Endothelial cell of hepatic sinusoid (primary cell): Measurements from ENCODE around the gene FANK1.

Experiments
- in situ Hi-C: cut with HindIII; loops from 2 replicates; pipeline ENCODE4 v1.10.0; 2017; ENCODE audit warnings: low sequenced_read_pairs

The FANK1 gene

DNA sequence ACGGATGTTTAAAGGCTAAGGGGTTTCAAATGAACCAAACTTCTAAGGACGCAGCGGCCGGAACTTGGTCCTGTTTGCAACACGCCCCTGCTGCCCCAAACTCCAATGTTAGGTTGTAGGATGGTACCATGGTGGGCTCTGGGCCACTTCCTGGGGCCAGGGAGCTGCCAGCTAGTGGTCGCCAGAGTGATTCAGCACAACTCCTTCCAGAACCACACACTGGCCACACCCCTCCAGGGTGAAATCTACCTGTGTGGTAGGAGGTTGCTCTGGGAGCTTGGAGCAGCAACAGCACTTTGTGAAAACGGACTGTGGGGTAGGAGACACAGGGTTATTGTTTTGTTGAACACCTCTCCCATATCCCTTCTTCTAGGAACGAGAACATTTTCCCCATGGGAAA, 161.1 kb downstream of the FANK1 start:
- in situ Hi-C loops, result no loop called here

DNA sequence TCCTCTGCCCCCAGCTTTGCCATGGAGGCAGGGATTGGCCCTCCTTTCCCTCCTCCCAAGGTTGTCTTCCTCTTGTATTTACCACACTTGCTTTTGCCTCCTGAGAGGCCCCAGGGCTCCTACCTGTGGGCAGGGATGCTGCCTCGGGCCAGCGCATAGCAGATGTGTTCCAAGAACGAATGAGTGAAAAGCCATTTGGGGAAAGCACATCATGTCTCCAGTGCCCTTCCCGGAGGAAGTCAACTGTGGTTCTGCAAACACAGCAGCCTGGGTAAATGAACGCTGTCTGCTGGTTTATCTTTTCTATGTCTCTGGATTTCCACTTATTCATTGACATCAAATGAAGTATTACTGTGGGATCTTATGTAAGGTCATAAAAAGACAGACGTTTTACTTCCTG, 161.7 kb downstream of the FANK1 start:
- in situ Hi-C loops, result no loop called here

DNA sequence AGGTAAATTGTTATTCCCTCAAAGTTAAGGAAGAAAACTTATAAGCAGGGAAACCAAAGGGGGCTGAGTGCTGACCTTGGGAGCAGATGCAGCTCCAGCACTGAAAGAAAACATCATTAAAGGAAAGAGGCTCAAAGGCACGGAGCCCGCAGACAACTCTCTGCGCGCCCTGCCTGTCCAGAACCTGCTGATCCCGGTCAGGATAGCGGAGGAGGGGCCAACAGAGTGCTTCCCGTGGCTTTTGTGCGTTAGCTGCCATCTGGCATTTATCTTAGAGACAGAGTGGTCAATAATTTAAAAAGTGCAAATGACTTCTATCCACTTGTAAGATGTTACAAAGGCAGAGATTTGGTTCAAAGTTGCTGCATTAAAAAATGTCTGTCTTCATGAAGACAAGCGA, 162.1 kb downstream of the FANK1 start:
- in situ Hi-C loops, result no loop called here
